Osteoblast (primary cell): ENCODE data around the gene MTF2. TPM values are rescaled to one million over a fixed set of nuclear protein-coding genes. Genes with fewer than 3 reads are reported as not detected.

ENCODE experiments used
- DNase-seq: peaks from one replicate; pipeline ENCODE4 v3.0.0; 2011; ENCODE audit warnings: low spot score, mixed read lengths; ENCODE audit not compliant: insufficient read length; ENCODE audit errors: missing footprints
- H2AFZ ChIP-seq: 2 replicates; pipeline ENCODE4 v1.6.0; 2011; ENCODE audit warnings: mild to moderate bottlenecking, low read length
- H3K27ac ChIP-seq: 2 replicates; pipeline ENCODE4 v1.5.1; 2011; ENCODE audit warnings: mild to moderate bottlenecking, low read depth, low read length, moderate library complexity
- H3K27me3 ChIP-seq: 2 replicates; pipeline ENCODE4 v1.6.0; 2012; ENCODE audit warnings: mild to moderate bottlenecking, control low read depth, inconsistent platforms, low read length, moderate library complexity; ENCODE audit not compliant: insufficient read depth
- H3K36me3 ChIP-seq: 2 replicates; pipeline ENCODE4 v1.5.1; 2011; ENCODE audit warnings: mild to moderate bottlenecking, low read length, control low read depth, moderate library complexity; ENCODE audit not compliant: insufficient read depth
- H3K4me1 ChIP-seq: 2 replicates; pipeline ENCODE4 v1.5.1; 2011; ENCODE audit warnings: mild to moderate bottlenecking, low read length, control low read depth, moderate library complexity; ENCODE audit not compliant: insufficient read depth
- H3K4me2 ChIP-seq: 2 replicates; pipeline ENCODE4 v1.6.0; 2011; ENCODE audit warnings: mild to moderate bottlenecking, low read length; ENCODE audit not compliant: insufficient read depth
- H3K4me3 ChIP-seq: fragments of 200-600 bp; sonication (generic); 3 replicates; pipeline ENCODE4 v1.5.1; 2012; ENCODE audit warnings: mild to moderate bottlenecking, low read length, inconsistent platforms; ENCODE audit not compliant: insufficient read depth
- H3K79me2 ChIP-seq: 2 replicates; pipeline ENCODE4 v1.6.0; 2012; ENCODE audit warnings: mild to moderate bottlenecking, low read length, control low read depth, inconsistent platforms; ENCODE audit not compliant: insufficient read depth
- H3K9me3 ChIP-seq: 2 replicates; pipeline ENCODE4 v1.5.1; 2011; ENCODE audit warnings: low read depth, low read length, control low read depth
- H4K20me1 ChIP-seq: 2 replicates; pipeline ENCODE4 v1.6.0; 2012; ENCODE audit warnings: mild to moderate bottlenecking, low read length, control low read depth; ENCODE audit not compliant: insufficient read depth
- CTCF ChIP-seq: IDR thresholded peaks from 2 replicates; pipeline ENCODE4 v1.5.1; 2011; ENCODE audit warnings: mild to moderate bottlenecking, low read depth, low read length, moderate library complexity; ENCODE audit errors: extremely low read depth
- total RNA-seq: library from RNA; depleted of rRNA; stranded (reverse); fragments of >200 nt; gene quantifications from 2 replicates; pipeline ENCODE4 v1.2.3, GENCODE V29; 2012

The MTF2 gene
- total RNA-seq, 1 donor, result 15.9 TPM

GRCh38 chr1:93143136-93143535, 64.1 kb downstream of the MTF2 start:
- Histone ChIP-seq H3K36me3 (no peaks in the 10 kb centered on the region), H3K4me2 (no peak overlapping the region), H3K9me3 (no peaks in the 10 kb centered on the region), H3K4me1 (peaks cover 3% of the 10 kb centered on the region), H3K79me2 (no peaks in the 10 kb centered on the region), H3K27me3 (no peaks in the 10 kb centered on the region), H2AFZ (no peak overlapping the region), H3K27ac (peak overlapping the region; percentile 15), H4K20me1 (no peaks in the 10 kb centered on the region), H3K4me3 (no peak overlapping the region)
- no peak for DNase-seq
- no peak for TF ChIP-seq CTCF

GRCh38 chr1:93143769-93144168, 64.7 kb downstream of the MTF2 start:
- no peak for DNase-seq
- no peak overlapping the region for H3K27ac ChIP-seq
- H4K20me1 ChIP-seq, result no peaks in the 10 kb centered on the region
- no peak overlapping the region for H3K4me2 ChIP-seq
- TF ChIP-seq CTCF, result no peak
- no peaks in the 10 kb centered on the region for H3K79me2 ChIP-seq
- no peak overlapping the region for H2AFZ ChIP-seq
- no peak overlapping the region for H3K4me3 ChIP-seq
- no peaks in the 10 kb centered on the region for H3K27me3 ChIP-seq
- H3K4me1 ChIP-seq, result peaks cover 9% of the 10 kb centered on the region
- H3K9me3 ChIP-seq, result no peaks in the 10 kb centered on the region
- no peaks in the 10 kb centered on the region for H3K36me3 ChIP-seq

GRCh38 chr1:93148001-93148400, 68.9 kb downstream of the MTF2 start:
- DNase-seq, result peak; percentile 2
- peaks cover 9% of the 10 kb centered on the region for H3K4me1 ChIP-seq
- H3K4me2 ChIP-seq, result peak overlapping the region; percentile 33
- peak overlapping the region; percentile 57 for H3K27ac ChIP-seq
- no peak overlapping the region for H2AFZ ChIP-seq
- no peak overlapping the region for H3K4me3 ChIP-seq
- no peaks in the 10 kb centered on the region for H3K9me3 ChIP-seq
- TF ChIP-seq CTCF, result no peak
- no peaks in the 10 kb centered on the region for H3K27me3 ChIP-seq
- H4K20me1 ChIP-seq, result no peaks in the 10 kb centered on the region
- peaks cover 13% of the 10 kb centered on the region for H3K36me3 ChIP-seq
- peaks cover 2% of the 10 kb centered on the region for H3K79me2 ChIP-seq

GRCh38 chr1:93150729-93151128, 71.6 kb downstream of the MTF2 start:
- Histone ChIP-seq H3K36me3 (peaks cover 28% of the 10 kb centered on the region), H3K27me3 (no peaks in the 10 kb centered on the region), H3K4me1 (peaks cover 9% of the 10 kb centered on the region)

More at GRCh38 chr1:93150729-93151128, 71.6 kb downstream of the MTF2 start:
- Histone ChIP-seq H3K4me3 (no peak overlapping the region), H3K4me2 (no peak overlapping the region), H3K79me2 (peaks cover 5% of the 10 kb centered on the region), H4K20me1 (no peaks in the 10 kb centered on the region), H3K27ac (no peak overlapping the region), H2AFZ (no peak overlapping the region), H3K9me3 (no peaks in the 10 kb centered on the region)
- no peak for DNase-seq
- no peak for TF ChIP-seq CTCF
